ENCODE results near the gene LRP1. TPM values are rescaled to one million over a fixed set of nuclear protein-coding genes. Genes with fewer than 3 reads are reported as not detected.

Gene LRP1
- total RNA-seq, 2 experiments from 2014 or later = 1.1 to 4.4 TPM

GRCh38 chr12:57182918-57183575 lies 54.8 kb downstream of the LRP1 start:
- H3K9me2 ChIP-seq (ENCODE audit: insufficient read depth, low read length) = no peaks in the 10 kb centered on the region
- H4K20me1 ChIP-seq (ENCODE audit: insufficient read depth, low read length) = no peaks in the 10 kb centered on the region
- no peak overlapping the region for H2AFZ ChIP-seq (ENCODE audit: low read length)
- H3K9me3 ChIP-seq (ENCODE audit: low read length) = no peaks in the 10 kb centered on the region
- CTCF ChIA-PET (ENCODE audit: unreplicated experiment) = interaction anchor here (0.6 to 2.7 kb wide), 3 partner anchors 49 to 71 kb away, joined by 3 to 8 read pairs (median 3); no protein-coding TSS in a partner anchor
- BruUV-seq (replicated peaks) = no TSS peak
- POLR2A ChIA-PET = interaction anchor here (1.0 kb wide), 1 partner anchor 59 kb away, joined by 3 read pairs; no protein-coding TSS in a partner anchor
- no peak overlapping the region for H3K27ac ChIP-seq (ENCODE audit: low read depth, low read length, poor library complexity, severe bottlenecking)
- no peak overlapping the region for H3K4me3 ChIP-seq (ENCODE audit: low read depth, low read length, poor library complexity, severe bottlenecking)
- H3K79me2 ChIP-seq (ENCODE audit: insufficient read depth, low read depth, low read length) = no peaks in the 10 kb centered on the region
- TF ChIP-seq EZH2phosphoT487 (IDR thresholded peaks at IDR 0.05; ENCODE audit: borderline replicate concordance, low read depth, low read length) = no peak
- TF ChIP-seq CTCF (conservative IDR thresholded peaks at IDR 0.05; ENCODE audit: low read length) = peak; percentile 93
- intact Hi-C loops (cut with micrococcal nuclease; ENCODE audit: unreplicated experiment) = loop anchor here (1.0 to 5.0 kb wide), 3 partner anchors 59 to 176 kb away; partner anchors contain the start of gene ZBTB39
- peak; percentile 80 for DNase-seq (ENCODE audit: low spot score)
- peaks cover 4% of the 10 kb centered on the region for H3K4me1 ChIP-seq (ENCODE audit: insufficient read depth, low read length, poor library complexity, severe bottlenecking)
- no peaks in the 10 kb centered on the region for H3K36me3 ChIP-seq (ENCODE audit: insufficient read depth, low read length)
- no peak overlapping the region for H3K4me2 ChIP-seq (ENCODE audit: low read length)

GRCh38 chr12:57183939-57184725 lies 55.8 kb downstream of the LRP1 start:
- no TSS peak for BruUV-seq (replicated peaks)
- H4K20me1 ChIP-seq (ENCODE audit: insufficient read depth, low read length) = no peaks in the 10 kb centered on the region

More at GRCh38 chr12:57183939-57184725, 55.8 kb downstream of the LRP1 start:
- H3K4me1 ChIP-seq (ENCODE audit: insufficient read depth, low read length, poor library complexity, severe bottlenecking) = no peaks in the 10 kb centered on the region
- no peaks in the 10 kb centered on the region for H3K36me3 ChIP-seq (ENCODE audit: insufficient read depth, low read length)
- ChIA-PET POLR2A (no interaction called here), CTCF (ENCODE audit: unreplicated experiment) (interaction anchor here (0.7 to 2.7 kb wide), 3 partner anchors 56 to 72 kb away, joined by 3 to 8 read pairs (median 5); partner anchors contain the start of gene LRP1)
- TF ChIP-seq EZH2phosphoT487 (IDR thresholded peaks at IDR 0.05; ENCODE audit: borderline replicate concordance, low read depth, low read length) (no peak), CTCF (conservative IDR thresholded peaks at IDR 0.05; ENCODE audit: low read length) (no peak)
- no peak overlapping the region for H3K27ac ChIP-seq (ENCODE audit: low read depth, low read length, poor library complexity, severe bottlenecking)
- H3K9me3 ChIP-seq (ENCODE audit: low read length) = no peaks in the 10 kb centered on the region
- no peak overlapping the region for H2AFZ ChIP-seq (ENCODE audit: low read length)
- no peak for DNase-seq (ENCODE audit: low spot score)
- no peaks in the 10 kb centered on the region for H3K9me2 ChIP-seq (ENCODE audit: insufficient read depth, low read length)
- no peak overlapping the region for H3K4me3 ChIP-seq (ENCODE audit: low read depth, low read length, poor library complexity, severe bottlenecking)
- intact Hi-C loops (cut with micrococcal nuclease; ENCODE audit: unreplicated experiment) = loop anchor here (1.0 to 5.0 kb wide), 3 partner anchors 60 to 177 kb away; partner anchors contain the start of gene ZBTB39
- H3K4me2 ChIP-seq (ENCODE audit: low read length) = no peak overlapping the region
- no peaks in the 10 kb centered on the region for H3K79me2 ChIP-seq (ENCODE audit: insufficient read depth, low read depth, low read length)
